Measurements from ENCODE around the gene MYO1B.

GRCh38 chr2:191301971-191302370, 56.8 kb downstream of the MYO1B start:
- no peak for TF ChIP-seq SIN3A (IDR thresholded peaks at IDR 0.05; ENCODE audit: borderline replicate concordance, insufficient read depth, low read length)
- TF ChIP-seq POLR2AphosphoS5 (IDR thresholded peaks at IDR 0.05; ENCODE audit: low read depth, low read length), result no peak
- TF ChIP-seq TAF1 (IDR thresholded peaks at IDR 0.05; ENCODE audit: borderline replicate concordance, insufficient read depth, low read length), result no peak
